B cell (primary cell): ENCODE data around the gene CPA1.

Experiments
- CTCF ChIP-seq: fragments of 200-600 bp; IDR thresholded peaks from one replicate; pipeline ENCODE4 v1.8.0; 2022; ENCODE audit warnings: antibody characterized with exemption, mild to moderate bottlenecking
- EZH2 ChIP-seq: IDR thresholded peaks from 2 replicates; pipeline ENCODE4 v1.6.1; 2012; ENCODE audit warnings: borderline replicate concordance, low read depth, mild to moderate bottlenecking, moderate library complexity, low read length; ENCODE audit not compliant: insufficient read depth, poor library complexity, severe bottlenecking

GRCh38 chr7:130380861-130381455, 664 bp downstream of the CPA1 start:
- no peak for TF ChIP-seq EZH2
- TF ChIP-seq CTCF: no peak
